Tibial nerve (tissue), 3 donors: ENCODE data around the gene DMD.

Experiments
- POLR2A ChIP-seq, 2 donors: fragments of 450-650 bp; IDR thresholded peaks; one replicate each; pipeline ENCODE4 v1.6.1; 2017; ENCODE audit warnings: antibody characterized with exemption in 2 of 2, mild to moderate bottlenecking in 2 of 2, moderate library complexity in 2 of 2
- TF ChIP-seq, protein P1 (sequence below), 5 experiments: fragments of 200-600 bp in 3 of 5; fragments of 450-650 bp in 2 of 5; sonication (generic) in 3 of 5; IDR thresholded peaks; one replicate each; pipeline ENCODE4 v1.5.1; 2016 to 2019; ENCODE audit warnings: antibody characterized with exemption in 5 of 5, mild to moderate bottlenecking in 3 of 5, moderate library complexity in 2 of 5

DNA sequence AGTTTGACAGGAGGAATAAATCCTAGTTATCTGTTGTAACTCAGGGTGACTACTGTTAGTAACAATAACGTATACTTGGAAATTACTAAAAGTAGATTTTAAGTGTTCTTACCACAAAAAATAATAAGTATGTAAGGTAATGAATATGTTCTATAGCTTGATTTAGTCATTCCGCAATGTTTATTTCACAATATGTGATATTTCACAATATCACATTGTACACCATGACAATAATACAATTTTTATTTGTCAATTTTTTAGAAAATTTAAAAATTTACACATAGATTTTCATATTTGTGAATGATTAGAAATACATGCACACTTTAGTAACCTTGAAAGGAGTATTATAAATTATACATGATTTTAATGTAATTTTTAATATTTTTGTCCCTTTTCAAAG lies 1326.8 kb downstream of the DMD start:
- TF ChIP-seq, protein P1, sequence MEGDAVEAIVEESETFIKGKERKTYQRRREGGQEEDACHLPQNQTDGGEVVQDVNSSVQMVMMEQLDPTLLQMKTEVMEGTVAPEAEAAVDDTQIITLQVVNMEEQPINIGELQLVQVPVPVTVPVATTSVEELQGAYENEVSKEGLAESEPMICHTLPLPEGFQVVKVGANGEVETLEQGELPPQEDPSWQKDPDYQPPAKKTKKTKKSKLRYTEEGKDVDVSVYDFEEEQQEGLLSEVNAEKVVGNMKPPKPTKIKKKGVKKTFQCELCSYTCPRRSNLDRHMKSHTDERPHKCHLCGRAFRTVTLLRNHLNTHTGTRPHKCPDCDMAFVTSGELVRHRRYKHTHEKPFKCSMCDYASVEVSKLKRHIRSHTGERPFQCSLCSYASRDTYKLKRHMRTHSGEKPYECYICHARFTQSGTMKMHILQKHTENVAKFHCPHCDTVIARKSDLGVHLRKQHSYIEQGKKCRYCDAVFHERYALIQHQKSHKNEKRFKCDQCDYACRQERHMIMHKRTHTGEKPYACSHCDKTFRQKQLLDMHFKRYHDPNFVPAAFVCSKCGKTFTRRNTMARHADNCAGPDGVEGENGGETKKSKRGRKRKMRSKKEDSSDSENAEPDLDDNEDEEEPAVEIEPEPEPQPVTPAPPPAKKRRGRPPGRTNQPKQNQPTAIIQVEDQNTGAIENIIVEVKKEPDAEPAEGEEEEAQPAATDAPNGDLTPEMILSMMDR (IDR thresholded peaks at IDR 0.05), result no peak
- TF ChIP-seq POLR2A (IDR thresholded peaks at IDR 0.05), result no peak
